ENCODE measurements around the gene NUS1.
"Not testable (repeated sequence)": the region's sequence is repeated elsewhere in the genome, so short reads cannot be mapped to it uniquely, and the experiment has no call there.

DNA sequence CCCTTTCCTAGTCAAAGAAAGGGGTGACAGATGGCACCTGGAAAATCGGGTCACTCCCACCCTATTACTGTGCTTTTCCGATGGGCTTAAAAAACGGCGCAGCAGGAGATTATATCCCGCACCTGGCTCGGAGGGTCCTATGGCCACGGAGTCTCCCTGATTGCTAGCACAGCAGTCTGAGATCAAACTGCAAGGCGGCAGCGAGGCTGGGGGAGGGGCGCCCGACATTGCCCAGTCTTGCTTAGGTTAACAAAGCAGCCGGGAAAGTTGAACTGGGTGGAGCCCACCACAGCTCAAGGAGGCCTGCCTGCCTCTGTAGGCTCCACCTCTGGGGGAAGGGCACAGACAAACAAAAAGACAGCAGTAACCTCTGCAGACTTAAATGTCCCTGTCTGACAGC, 46.3 kb downstream of the NUS1 start:
- not testable (repeated sequence) for TF ChIP-seq POLR2A, POLR2AphosphoS5, TAF1, SPI1, POU2F2 (IDR thresholded peaks at IDR 0.05; ENCODE audit: low read depth, low read length)
